Endothelial cell of umbilical vein (primary cell): ENCODE data around the gene MTARC2. TPM values are rescaled to one million over a fixed set of nuclear protein-coding genes. Genes with fewer than 3 reads are reported as not detected.

ENCODE experiments used
- BruUV-seq: library from RNA; stranded (reverse); fragments of 400-500 nt; replicated peaks from 2 replicates; lab custom pipeline; 2021; lab: Mats Ljungman, UMichigan
- CTCF ChIA-PET: fragments of 300-600, 350-600 bp; sonication (Branson Sonifier 250); formaldehyde crosslinking; loops from one replicate; lab custom pipeline; 2021; ENCODE audit warnings: antibody characterized with exemption, inconsistent platforms; lab: Charles Lee
- POLR2A ChIA-PET: fragments of 300-600, 350-600 bp; sonication (Branson Sonifier 250); formaldehyde crosslinking; loops from one replicate; lab custom pipeline; 2021; ENCODE audit warnings: antibody characterized with exemption, inconsistent platforms; lab: Charles Lee
- DNase-seq: peaks from one replicate; pipeline ENCODE4 v3.0.0-alpha.2; 2011; ENCODE audit warnings: low read depth, low spot score
- FAIRE-seq: peaks from 2 replicates; lab custom pipeline; 2011; peaks lifted over from hg19 to GRCh38; lab: Jason Lieb, UNC
- H2AFZ ChIP-seq: 2 replicates; pipeline ENCODE4 v1.6.0; 2012; ENCODE audit warnings: low read depth, low read length, control low read depth, inconsistent platforms
- H3K27ac ChIP-seq: 2 replicates; pipeline ENCODE4 v1.5.1; 2011; ENCODE audit warnings: low read depth, mild to moderate bottlenecking, control low read depth, low read length, moderate library complexity; ENCODE audit not compliant: insufficient read depth
- H3K27me3 ChIP-seq, 2 experiments: 2 replicates each; pipeline versions ENCODE4 v1.6.0 to v1.6.1; 2011; ENCODE audit warnings: low read length in 2 of 2, mixed read lengths in 1 of 2; ENCODE audit not compliant: control insufficient read depth in 2 of 2, insufficient read depth in 2 of 2
- H3K36me3 ChIP-seq, 2 experiments: 2 replicates in 1 of 2; 3 replicates in 1 of 2; pipeline ENCODE4 v1.5.1; 2011; ENCODE audit warnings: low read length in 2 of 2, mild to moderate bottlenecking in 1 of 2, moderate library complexity in 1 of 2; ENCODE audit not compliant: control insufficient read depth in 2 of 2, insufficient read depth in 2 of 2; ENCODE audit errors: extremely low read depth in 1 of 2
- H3K4me1 ChIP-seq: 3 replicates; pipeline ENCODE4 v1.5.1; 2011; ENCODE audit warnings: mild to moderate bottlenecking, low read length; ENCODE audit not compliant: control insufficient read depth, insufficient read depth; ENCODE audit errors: extremely low read depth
- H3K4me2 ChIP-seq: 2 replicates; pipeline ENCODE4 v1.6.1; 2011; ENCODE audit warnings: low read length, control low read depth, mixed read lengths; ENCODE audit not compliant: insufficient read depth
- H3K4me3 ChIP-seq, 3 experiments: fragments of 200-600 bp in 1 of 3; sonication (generic), shearing (Covaris generic) in 1 of 3; replicated peaks in 1 of 3; 2 replicates each; pipeline ENCODE4 v1.5.1; 2011 to 2016; ENCODE audit warnings: control low read depth in 3 of 3, low read length in 3 of 3, mild to moderate bottlenecking in 2 of 3, inconsistent platforms in 1 of 3, low read depth in 1 of 3, moderate library complexity in 1 of 3; ENCODE audit not compliant: insufficient read depth in 1 of 3
- H3K79me2 ChIP-seq: 2 replicates; pipeline ENCODE4 v1.6.0; 2012; ENCODE audit warnings: low read length, inconsistent platforms; ENCODE audit not compliant: control insufficient read depth, insufficient read depth
- H3K9ac ChIP-seq: replicated peaks from 2 replicates; pipeline ENCODE3; 2011; ENCODE audit warnings: low read length, control low read depth; ENCODE audit not compliant: insufficient read depth; ENCODE audit errors: extremely low read depth
- H3K9me1 ChIP-seq: replicated peaks from 3 replicates; pipeline ENCODE4 v1.6.0; 2011; ENCODE audit warnings: mild to moderate bottlenecking, low read length; ENCODE audit not compliant: control insufficient read depth, insufficient read depth; ENCODE audit errors: extremely low read depth
- H3K9me3 ChIP-seq: replicated peaks from 2 replicates; pipeline ENCODE4 v1.5.1; 2012; ENCODE audit warnings: low read length, inconsistent platforms; ENCODE audit not compliant: control insufficient read depth, insufficient read depth
- H4K20me1 ChIP-seq: replicated peaks from 2 replicates; pipeline ENCODE3; 2011; ENCODE audit warnings: mild to moderate bottlenecking, low read length; ENCODE audit not compliant: control insufficient read depth, insufficient read depth; ENCODE audit errors: extremely low read depth
- EZH2 ChIP-seq: IDR thresholded peaks from 2 replicates; pipeline ENCODE4 v1.6.1; 2012; ENCODE audit warnings: borderline replicate concordance, low read depth, mild to moderate bottlenecking, moderate library complexity, low read length, inconsistent platforms; ENCODE audit not compliant: severe bottlenecking
- FOS ChIP-seq: IDR thresholded peaks from 2 replicates; pipeline ENCODE4 v1.6.1; 2011; ENCODE audit warnings: mild to moderate bottlenecking, low read length, moderate library complexity, borderline replicate concordance; ENCODE audit not compliant: insufficient read depth
- GATA2 ChIP-seq: IDR thresholded peaks from 2 replicates; pipeline ENCODE4 v1.7.0; 2011; ENCODE audit warnings: low read depth, mild to moderate bottlenecking, moderate library complexity, mixed read lengths, low read length; ENCODE audit not compliant: insufficient read length, insufficient read depth
- JUN ChIP-seq: IDR thresholded peaks from 2 replicates; pipeline ENCODE4 v1.6.1; 2011; ENCODE audit warnings: borderline replicate concordance, low read depth; ENCODE audit not compliant: insufficient read length, insufficient read depth
- MAX ChIP-seq: IDR thresholded peaks from 2 replicates; pipeline ENCODE4 v1.6.1; 2011; ENCODE audit not compliant: insufficient read depth, insufficient read length
- MYC ChIP-seq: IDR thresholded peaks from one replicate; pipeline ENCODE4 v1.6.1; 2011; ENCODE audit warnings: mild to moderate bottlenecking, low read depth, low read length
- POLR2A ChIP-seq: IDR thresholded peaks from 2 replicates; pipeline ENCODE4 v1.6.1; 2012; ENCODE audit warnings: low read depth, mild to moderate bottlenecking, control low read depth, low read length
- POLR2AphosphoS5 ChIP-seq: IDR thresholded peaks from 2 replicates; pipeline ENCODE4 v1.6.1; 2012; ENCODE audit warnings: low read depth, mild to moderate bottlenecking, control low read depth, low read length, moderate library complexity; ENCODE audit not compliant: insufficient read depth
- dilution Hi-C: fragments of 300-500 bp; cut with MboI; formaldehyde crosslinking; loops from one replicate; pipeline ENCODE4 v1.15.0; 2019; ENCODE audit warnings: low sequenced_read_pairs; ENCODE audit not compliant: extremely low pct_ligation_motif_present
- intact Hi-C: fragments of 100-400 bp; cut with micrococcal nuclease; formaldehyde crosslinking; loops from one replicate; pipeline ENCODE4 v1.10.0; 2022
- polyA plus RNA-seq, 4 experiments: library from polyadenylated mRNA; depleted of rRNA in 3 of 4; stranded (reverse) in 3 of 4; unstranded in 1 of 4; fragments of >200 nt; gene quantifications; 2 replicates each; pipeline versions ENCODE4 v1.2.1 to v1.2.3, GENCODE V29; 2011 to 2012; ENCODE audit warnings: missing spikeins in 1 of 4
- total RNA-seq: library from RNA; stranded (reverse); gene quantifications from 2 replicates; pipeline ENCODE4 v1.2.3, GENCODE V29; 2021
- TF ChIP-seq, protein P1 (sequence below), 2 donors: IDR thresholded peaks; 1 replicate in 1 of 2; 2 replicates in 1 of 2; pipeline ENCODE4 v1.5.1; 2011; ENCODE audit warnings: low read length in 2 of 2, mild to moderate bottlenecking in 2 of 2, moderate library complexity in 2 of 2, control low read depth in 1 of 2, inconsistent platforms in 1 of 2, low read depth in 1 of 2; ENCODE audit not compliant: insufficient read depth in 1 of 2; ENCODE audit errors: extremely low read depth in 1 of 2

The MTARC2 gene
- total and polyA plus RNA-seq, 2 donors (not counting 3 experiments of a cell fraction or from before 2014, with no cell fraction given): 9.8 to 14.1 TPM

GRCh38 chr1:220746851-220747250 is 1.3 kb upstream of the MTARC2 start:
- ChIA-PET POLR2A (no interaction called here), CTCF (interaction anchor here (1.7 to 5.7 kb wide), 4 partner anchors 9 to 65 kb away, joined by 9 to 82 read pairs (median 22); no protein-coding TSS in a partner anchor)

More at GRCh38 chr1:220746851-220747250, 1.3 kb upstream of the MTARC2 start:
- H3K79me2 ChIP-seq: peaks cover 14% of the 10 kb centered on the region
- H3K4me1 ChIP-seq: peaks cover 14% of the 10 kb centered on the region
- H2AFZ ChIP-seq: no peak overlapping the region
- H3K36me3 ChIP-seq: no peaks in the 10 kb centered on the region
- DNase-seq: no peak
- H3K9ac ChIP-seq: no peak overlapping the region
- H3K27me3 ChIP-seq: no peaks in the 10 kb centered on the region
- intact Hi-C loops (no loop called here), dilution Hi-C loops (no loop called here)
- no peaks in the 10 kb centered on the region for H3K9me3 ChIP-seq
- no peak overlapping the region for H3K4me3 ChIP-seq
- TF ChIP-seq POLR2A: no peak
- TF ChIP-seq GATA2: no peak
- no peak for TF ChIP-seq EZH2
- no peak for TF ChIP-seq MYC
- TF ChIP-seq JUN: no peak
- no peak for TF ChIP-seq FOS
- TF ChIP-seq POLR2AphosphoS5: no peak
- TF ChIP-seq, protein P1, sequence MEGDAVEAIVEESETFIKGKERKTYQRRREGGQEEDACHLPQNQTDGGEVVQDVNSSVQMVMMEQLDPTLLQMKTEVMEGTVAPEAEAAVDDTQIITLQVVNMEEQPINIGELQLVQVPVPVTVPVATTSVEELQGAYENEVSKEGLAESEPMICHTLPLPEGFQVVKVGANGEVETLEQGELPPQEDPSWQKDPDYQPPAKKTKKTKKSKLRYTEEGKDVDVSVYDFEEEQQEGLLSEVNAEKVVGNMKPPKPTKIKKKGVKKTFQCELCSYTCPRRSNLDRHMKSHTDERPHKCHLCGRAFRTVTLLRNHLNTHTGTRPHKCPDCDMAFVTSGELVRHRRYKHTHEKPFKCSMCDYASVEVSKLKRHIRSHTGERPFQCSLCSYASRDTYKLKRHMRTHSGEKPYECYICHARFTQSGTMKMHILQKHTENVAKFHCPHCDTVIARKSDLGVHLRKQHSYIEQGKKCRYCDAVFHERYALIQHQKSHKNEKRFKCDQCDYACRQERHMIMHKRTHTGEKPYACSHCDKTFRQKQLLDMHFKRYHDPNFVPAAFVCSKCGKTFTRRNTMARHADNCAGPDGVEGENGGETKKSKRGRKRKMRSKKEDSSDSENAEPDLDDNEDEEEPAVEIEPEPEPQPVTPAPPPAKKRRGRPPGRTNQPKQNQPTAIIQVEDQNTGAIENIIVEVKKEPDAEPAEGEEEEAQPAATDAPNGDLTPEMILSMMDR (IDR thresholded peaks at IDR 0.05; ENCODE audit: extremely low read depth in 1 of 2, insufficient read depth in 1 of 2, low read depth in 1 of 2, low read length in 2 of 2): no peak
- no peak for TF ChIP-seq MAX
- FAIRE-seq: no peak
- H3K27ac ChIP-seq: no peak overlapping the region
- H4K20me1 ChIP-seq: no peaks in the 10 kb centered on the region
- no peak overlapping the region for H3K4me2 ChIP-seq
- BruUV-seq: no TSS peak
- no peaks in the 10 kb centered on the region for H3K9me1 ChIP-seq
